ENCODE measurements around the gene RALGDS. TPM values are rescaled to one million over a fixed set of nuclear protein-coding genes. Genes with fewer than 3 reads are reported as not detected.
"Not testable (repeated sequence)": the region's sequence is repeated elsewhere in the genome, so short reads cannot be mapped to it uniquely, and the experiment has no call there.

The RALGDS gene
- total RNA-seq, 2 experiments from 2014 or later: 130 to 134 TPM

DNA sequence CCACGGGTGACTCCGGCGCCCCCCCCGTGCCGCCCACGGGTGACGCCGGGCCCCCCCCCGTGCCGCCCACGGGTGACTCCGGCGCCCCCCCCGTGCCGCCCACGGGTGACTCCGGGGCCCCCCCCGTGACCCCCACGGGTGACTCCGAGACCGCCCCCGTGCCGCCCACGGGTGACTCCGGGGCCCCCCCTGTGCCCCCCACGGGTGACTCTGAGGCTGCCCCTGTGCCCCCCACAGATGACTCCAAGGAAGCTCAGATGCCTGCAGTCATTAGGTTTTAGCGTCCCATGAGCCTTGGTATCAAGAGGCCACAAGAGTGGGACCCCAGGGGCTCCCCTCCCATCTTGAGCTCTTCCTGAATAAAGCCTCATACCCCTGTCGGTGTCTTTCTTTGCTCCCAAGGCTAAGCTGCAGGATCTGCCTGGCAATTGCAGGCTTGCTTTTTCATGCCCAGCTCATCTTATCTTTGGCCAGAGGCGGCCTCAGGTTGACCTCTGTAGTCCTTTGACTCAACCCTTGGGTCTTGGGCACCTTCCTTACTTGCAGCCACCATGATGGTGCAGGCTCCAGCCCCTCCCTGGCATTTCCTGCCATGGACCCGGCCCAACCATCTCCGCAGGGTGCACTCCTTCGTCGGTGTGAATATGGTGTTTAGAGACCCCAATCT is 49.4 kb downstream of the RALGDS start:
- no peaks in the 10 kb centered on the region for H3K9me3 Mint-ChIP-seq
- H3K27ac Mint-ChIP-seq: no peak overlapping the region
- POLR2A ChIA-PET: no interaction called here

GRCh38 chr9:133070985-133071384 is 50.1 kb downstream of the RALGDS start:
- H3K27ac Mint-ChIP-seq; H3K27me3 Mint-ChIP-seq; H3K36me3 Mint-ChIP-seq; DNase-seq; ATAC-seq (ENCODE audit: low read depth); POLR2A ChIA-PET; H3K4me1 Mint-ChIP-seq; H3K9me3 Mint-ChIP-seq; H3K4me3 Mint-ChIP-seq: not testable (repeated sequence)

More for the DNA sequence above, 49.4 kb downstream of the RALGDS start:
- H3K4me3 Mint-ChIP-seq: no peak overlapping the region
- H3K36me3 Mint-ChIP-seq: peaks cover 3% of the 10 kb centered on the region
- H3K27me3 Mint-ChIP-seq: peaks cover 12% of the 10 kb centered on the region
- ATAC-seq (ENCODE audit: low read depth): no peak
- no peak for DNase-seq
- no peaks in the 10 kb centered on the region for H3K4me1 Mint-ChIP-seq

- H3K27ac Mint-ChIP-seq; H3K27me3 Mint-ChIP-seq; DNase-seq; H3K4me3 Mint-ChIP-seq; ATAC-seq (ENCODE audit: low read depth); H3K9me3 Mint-ChIP-seq; H3K36me3 Mint-ChIP-seq; H3K4me1 Mint-ChIP-seq; POLR2A ChIA-PET: not testable (repeated sequence)
These were observed 50.5 kb downstream of the RALGDS start for GRCh38 chr9:133070500-133070961.

- H3K4me3 Mint-ChIP-seq; POLR2A ChIA-PET; H3K9me3 Mint-ChIP-seq; ATAC-seq (ENCODE audit: low read depth); H3K4me1 Mint-ChIP-seq; H3K36me3 Mint-ChIP-seq; H3K27me3 Mint-ChIP-seq; H3K27ac Mint-ChIP-seq; DNase-seq: not testable (repeated sequence)
These were observed 52.6 kb downstream of the RALGDS start for GRCh38 chr9:133068431-133068830.

DNA sequence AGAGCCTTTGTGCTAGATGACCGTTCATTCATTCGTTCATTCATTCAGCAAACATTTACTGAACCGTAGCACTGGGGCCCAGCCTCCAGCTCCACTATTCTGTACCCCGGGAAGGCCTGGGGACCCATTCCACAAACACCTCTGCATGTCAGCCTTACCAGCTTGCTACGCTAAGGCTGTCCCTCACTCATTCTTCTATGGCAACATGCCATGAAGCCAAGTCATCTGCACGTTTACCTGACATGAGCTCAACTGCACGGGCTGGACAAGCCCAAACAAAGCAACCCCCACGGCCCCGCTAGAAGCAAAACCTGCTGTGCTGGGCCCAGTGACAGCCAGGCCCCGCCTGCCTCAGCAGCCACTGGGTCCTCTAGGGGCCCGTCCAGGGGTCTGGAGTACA is 53.2 kb downstream of the RALGDS start:
- Mint-ChIP-seq H3K27me3 (peaks cover 2% of the 10 kb centered on the region), H3K36me3 (peaks cover 3% of the 10 kb centered on the region), H3K4me3 (no peak overlapping the region), H3K4me1 (peaks cover 3% of the 10 kb centered on the region), H3K27ac (no peak overlapping the region), H3K9me3 (no peaks in the 10 kb centered on the region)
- POLR2A ChIA-PET: no interaction called here
- no peak for ATAC-seq (ENCODE audit: low read depth)
- DNase-seq: no peak

- H3K4me1 Mint-ChIP-seq: peaks cover 5% of the 10 kb centered on the region
- POLR2A ChIA-PET: interaction anchor here (1.0 kb wide), 1 partner anchor 38 kb away, joined by 3 read pairs; no protein-coding TSS in a partner anchor
- DNase-seq (no peak), ATAC-seq (ENCODE audit: low read depth) (no peak)
- H3K36me3 Mint-ChIP-seq: peaks cover 3% of the 10 kb centered on the region
- no peak overlapping the region for H3K27ac Mint-ChIP-seq
- H3K4me3 Mint-ChIP-seq: no peak overlapping the region
- no peaks in the 10 kb centered on the region for H3K27me3 Mint-ChIP-seq
- H3K9me3 Mint-ChIP-seq: no peaks in the 10 kb centered on the region
These were observed 54.0 kb downstream of the RALGDS start for GRCh38 chr9:133067006-133067405.

GRCh38 chr9:133066181-133066983 is 54.7 kb downstream of the RALGDS start:
- DNase-seq: no peak
- H3K27me3 Mint-ChIP-seq: no peaks in the 10 kb centered on the region
- H3K9me3 Mint-ChIP-seq: no peaks in the 10 kb centered on the region
- POLR2A ChIA-PET: interaction anchor here (1.0 kb wide), 1 partner anchor 37 kb away, joined by 3 read pairs; no protein-coding TSS in a partner anchor
- no peaks in the 10 kb centered on the region for H3K36me3 Mint-ChIP-seq
- no peak for ATAC-seq (ENCODE audit: low read depth)
- H3K4me3 Mint-ChIP-seq: no peak overlapping the region
- H3K4me1 Mint-ChIP-seq: peaks cover 5% of the 10 kb centered on the region
- no peak overlapping the region for H3K27ac Mint-ChIP-seq

DNA sequence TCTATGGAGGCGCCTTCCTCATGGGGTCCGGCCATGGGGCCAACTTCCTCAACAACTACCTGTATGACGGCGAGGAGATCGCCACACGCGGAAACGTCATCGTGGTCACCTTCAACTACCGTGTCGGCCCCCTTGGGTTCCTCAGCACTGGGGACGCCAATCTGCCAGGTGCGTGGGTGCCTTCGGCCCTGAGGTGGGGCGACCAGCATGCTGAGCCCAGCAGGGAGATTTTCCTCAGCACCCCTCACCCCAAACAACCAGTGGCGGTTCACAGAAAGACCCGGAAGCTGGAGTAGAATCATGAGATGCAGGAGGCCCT is 56.0 kb downstream of the RALGDS start:
- Mint-ChIP-seq H3K4me1 (peaks cover 10% of the 10 kb centered on the region), H3K4me3 (no peak overlapping the region), H3K27ac (no peak overlapping the region), H3K9me3 (no peaks in the 10 kb centered on the region), H3K36me3 (no peaks in the 10 kb centered on the region), H3K27me3 (no peaks in the 10 kb centered on the region)
- ATAC-seq (ENCODE audit: low read depth) (no peak), DNase-seq (no peak)
- POLR2A ChIA-PET: no interaction called here

DNA sequence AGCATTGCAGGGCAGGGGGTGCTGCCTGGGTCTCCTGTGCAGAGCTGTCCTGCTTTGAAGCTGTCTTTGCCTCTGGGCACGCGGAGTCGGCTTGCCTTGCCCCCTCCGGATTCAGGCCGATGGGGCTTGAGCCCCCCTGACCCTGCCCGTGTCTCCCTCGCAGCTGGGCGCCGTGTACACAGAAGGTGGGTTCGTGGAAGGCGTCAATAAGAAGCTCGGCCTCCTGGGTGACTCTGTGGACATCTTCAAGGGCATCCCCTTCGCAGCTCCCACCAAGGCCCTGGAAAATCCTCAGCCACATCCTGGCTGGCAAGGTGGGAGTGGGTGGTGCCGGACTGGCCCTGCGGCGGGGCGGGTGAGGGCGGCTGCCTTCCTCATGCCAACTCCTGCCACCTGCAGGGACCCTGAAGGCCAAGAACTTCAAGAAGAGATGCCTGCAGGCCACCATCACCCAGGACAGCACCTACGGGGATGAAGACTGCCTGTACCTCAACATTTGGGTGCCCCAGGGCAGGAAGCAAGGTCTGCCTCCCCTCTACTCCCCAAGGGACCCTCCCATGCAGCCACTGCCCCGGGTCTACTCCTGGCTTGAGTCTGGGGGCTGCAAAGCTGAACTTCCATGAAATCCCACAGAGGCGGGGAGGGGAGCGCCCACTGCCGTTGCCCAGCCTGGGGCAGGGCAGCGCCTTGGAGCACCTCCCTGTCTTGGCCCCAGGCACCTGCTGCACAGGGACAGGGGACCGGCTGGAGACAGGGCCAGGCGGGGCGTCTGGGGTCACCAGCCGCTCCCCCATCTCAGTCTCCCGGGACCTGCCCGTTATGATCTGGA is 56.6 kb downstream of the RALGDS start:
- Mint-ChIP-seq H3K27me3 (no peaks in the 10 kb centered on the region), H3K27ac (no peak overlapping the region)
- no peak for ATAC-seq (ENCODE audit: low read depth)

GRCh38 chr9:133063500-133064231 is 57.4 kb downstream of the RALGDS start:
- H3K4me1 Mint-ChIP-seq: peaks cover 22% of the 10 kb centered on the region
- H3K9me3 Mint-ChIP-seq: no peaks in the 10 kb centered on the region
- no peak for DNase-seq
- no peak for ATAC-seq (ENCODE audit: low read depth)
- H3K27ac Mint-ChIP-seq: no peak overlapping the region
- no peak overlapping the region for H3K4me3 Mint-ChIP-seq
- POLR2A ChIA-PET: interaction anchor here (0.5 to 1.7 kb wide), 2 partner anchors 33 to 63 kb away, joined by 3 to 7 read pairs; partner anchors contain the start of gene GTF3C5
- H3K27me3 Mint-ChIP-seq: no peaks in the 10 kb centered on the region
- H3K36me3 Mint-ChIP-seq: no peaks in the 10 kb centered on the region

More for the DNA sequence above, 56.6 kb downstream of the RALGDS start:
- peaks cover 14% of the 10 kb centered on the region for H3K4me1 Mint-ChIP-seq
- no peaks in the 10 kb centered on the region for H3K36me3 Mint-ChIP-seq
- no peaks in the 10 kb centered on the region for H3K9me3 Mint-ChIP-seq
- no peak overlapping the region for H3K4me3 Mint-ChIP-seq
- POLR2A ChIA-PET: interaction anchor here (0.5 to 1.7 kb wide), 2 partner anchors 34 to 62 kb away, joined by 3 to 7 read pairs; partner anchors contain the start of gene GTF3C5
- no peak for DNase-seq

DNA sequence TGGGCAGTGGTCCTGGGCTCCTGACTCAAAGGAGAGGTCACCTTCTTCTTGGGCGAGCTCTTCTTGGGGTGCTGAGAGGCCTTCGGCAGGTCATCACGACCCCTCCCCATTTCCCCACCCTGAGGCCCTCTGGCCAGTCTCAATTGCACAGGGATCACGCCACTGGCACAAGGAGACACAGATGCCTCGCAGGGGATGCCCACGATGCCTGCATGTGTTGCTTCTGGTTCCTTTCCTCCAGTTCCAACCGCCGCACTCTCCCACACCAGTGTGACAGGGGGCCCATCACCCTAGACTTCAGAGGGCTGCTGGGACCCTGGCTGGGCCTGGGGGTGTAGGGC is 57.9 kb downstream of the RALGDS start:
- DNase-seq (no peak), ATAC-seq (ENCODE audit: low read depth) (no peak)
- POLR2A ChIA-PET: interaction anchor here (1.7 kb wide), 1 partner anchor 32 kb away, joined by 7 read pairs; the partner anchor contains the start of gene GTF3C5
- no peak overlapping the region for H3K27ac Mint-ChIP-seq
- H3K36me3 Mint-ChIP-seq: peaks cover 3% of the 10 kb centered on the region
- H3K27me3 Mint-ChIP-seq: no peaks in the 10 kb centered on the region
- H3K4me3 Mint-ChIP-seq: no peak overlapping the region
- no peaks in the 10 kb centered on the region for H3K9me3 Mint-ChIP-seq
- peaks cover 28% of the 10 kb centered on the region for H3K4me1 Mint-ChIP-seq

DNA sequence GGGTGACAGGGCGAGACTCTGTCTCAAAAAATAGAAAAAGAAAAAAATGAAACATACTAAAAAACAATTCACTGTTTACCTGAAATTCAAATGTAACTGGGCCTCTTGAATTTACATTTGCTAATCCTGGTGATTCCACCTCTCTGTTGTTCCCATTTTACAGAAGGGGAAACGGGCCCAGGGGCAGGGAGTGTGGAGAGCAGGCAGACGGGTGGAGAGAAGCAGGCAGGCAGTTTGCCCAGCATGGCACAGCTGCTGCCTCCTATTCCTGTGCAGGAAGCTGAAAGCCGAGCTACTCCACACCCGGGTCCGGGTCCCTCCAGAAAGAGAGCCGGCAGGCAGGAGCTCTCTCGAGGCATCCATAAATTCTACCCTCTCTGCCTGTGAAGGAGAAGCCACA is 58.5 kb downstream of the RALGDS start:
- H3K36me3 Mint-ChIP-seq; H3K27ac Mint-ChIP-seq; DNase-seq; H3K4me3 Mint-ChIP-seq; H3K27me3 Mint-ChIP-seq; H3K9me3 Mint-ChIP-seq; ATAC-seq (ENCODE audit: low read depth); POLR2A ChIA-PET: not testable (repeated sequence)
- peaks cover 33% of the 10 kb centered on the region for H3K4me1 Mint-ChIP-seq

- peak within 1 kb of the TSS; percentile 55 for H3K27ac Mint-ChIP-seq
- peak within 1 kb of the TSS; percentile 35 for H3K4me3 Mint-ChIP-seq
- POLR2A ChIA-PET; H3K27me3 Mint-ChIP-seq; H3K9me3 Mint-ChIP-seq; H3K36me3 Mint-ChIP-seq; ATAC-seq (ENCODE audit: low read depth); DNase-seq: not testable (repeated sequence)
- H3K4me1 Mint-ChIP-seq: peaks cover 36% of the 10 kb centered on the region
These were observed 59.3 kb downstream of the RALGDS start, which contains the start of gene CEL for GRCh38 chr9:133061764-133062145. TSS of gene CEL (plus strand) at chr9:133061981. CDS start at chr9:133062003, 22 bp downstream.

All from activated naive CD8-positive, alpha-beta T cell treated with anti-CD3 and anti-CD28 coated beads, Interleukin-2, amount 10 ng/mL, durations not matched to agents 7 days and 5 days (primary cell).